GM23338 (cell line): ENCODE measurements around the gene B4GALNT2.

Experiments used
- CREB1 ChIP-seq: fragments of 250-450 bp; sonication (Bioruptor Pico); IDR thresholded peaks from 2 replicates; pipeline ENCODE4 v1.5.0; 2020; ENCODE audit warnings: low read depth, mild to moderate bottlenecking, moderate library complexity
- EZH2 ChIP-seq: fragments of 200-600 bp; sonication (generic); IDR thresholded peaks from one replicate; pipeline ENCODE4 v1.8.0; 2017; ENCODE audit warnings: antibody characterized with exemption, mild to moderate bottlenecking, low read depth; ENCODE audit not compliant: unreplicated experiment
- EZH2phosphoT487 ChIP-seq: fragments of 200-600 bp; sonication (generic); IDR thresholded peaks from one replicate; pipeline ENCODE4 v1.8.1; 2018; ENCODE audit warnings: antibody characterized with exemption; ENCODE audit not compliant: unreplicated experiment
- POLR2AphosphoS5 ChIP-seq: IDR thresholded peaks from 2 replicates; pipeline ENCODE4 v1.6.1; 2016; ENCODE audit warnings: antibody characterized with exemption, low read depth
- TF ChIP-seq, protein P1 (sequence below), 2 experiments: fragments of 200-600 bp in 1 of 2; sonication (generic) in 1 of 2; conservative IDR thresholded peaks; 2 replicates each; pipeline versions ENCODE4 v1.5.1 to v1.6.1; 2016 to 2017; ENCODE audit warnings: antibody characterized with exemption in 2 of 2, low read depth in 2 of 2, mild to moderate bottlenecking in 2 of 2, moderate library complexity in 1 of 2
- TF ChIP-seq, protein P2 (sequence below): IDR thresholded peaks from one replicate; pipeline ENCODE4 v1.6.1; 2018; ENCODE audit warnings: antibody characterized with exemption; ENCODE audit not compliant: unreplicated experiment

DNA sequence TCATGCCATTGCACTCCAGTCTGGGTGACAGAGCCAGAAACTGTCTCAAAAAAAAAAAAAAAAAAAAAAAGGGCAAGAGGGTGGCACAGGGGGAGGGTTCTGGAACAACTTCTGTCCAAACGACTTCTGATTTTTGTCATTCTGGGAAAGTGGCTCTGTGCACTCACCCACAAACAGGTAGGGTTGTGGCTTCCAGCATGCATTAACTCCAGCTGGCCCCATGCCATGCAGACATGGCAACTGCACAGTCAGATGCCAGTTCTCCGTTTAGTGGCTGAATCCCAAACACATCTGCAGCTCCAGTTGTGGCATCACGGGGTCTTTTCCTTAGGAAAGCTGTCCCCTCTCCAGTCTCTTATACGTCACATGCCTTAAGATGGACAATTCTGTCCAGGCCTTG lies 30.3 kb downstream of the B4GALNT2 start:
- TF ChIP-seq, protein P1, sequence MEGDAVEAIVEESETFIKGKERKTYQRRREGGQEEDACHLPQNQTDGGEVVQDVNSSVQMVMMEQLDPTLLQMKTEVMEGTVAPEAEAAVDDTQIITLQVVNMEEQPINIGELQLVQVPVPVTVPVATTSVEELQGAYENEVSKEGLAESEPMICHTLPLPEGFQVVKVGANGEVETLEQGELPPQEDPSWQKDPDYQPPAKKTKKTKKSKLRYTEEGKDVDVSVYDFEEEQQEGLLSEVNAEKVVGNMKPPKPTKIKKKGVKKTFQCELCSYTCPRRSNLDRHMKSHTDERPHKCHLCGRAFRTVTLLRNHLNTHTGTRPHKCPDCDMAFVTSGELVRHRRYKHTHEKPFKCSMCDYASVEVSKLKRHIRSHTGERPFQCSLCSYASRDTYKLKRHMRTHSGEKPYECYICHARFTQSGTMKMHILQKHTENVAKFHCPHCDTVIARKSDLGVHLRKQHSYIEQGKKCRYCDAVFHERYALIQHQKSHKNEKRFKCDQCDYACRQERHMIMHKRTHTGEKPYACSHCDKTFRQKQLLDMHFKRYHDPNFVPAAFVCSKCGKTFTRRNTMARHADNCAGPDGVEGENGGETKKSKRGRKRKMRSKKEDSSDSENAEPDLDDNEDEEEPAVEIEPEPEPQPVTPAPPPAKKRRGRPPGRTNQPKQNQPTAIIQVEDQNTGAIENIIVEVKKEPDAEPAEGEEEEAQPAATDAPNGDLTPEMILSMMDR (conservative IDR thresholded peaks at IDR 0.05; ENCODE audit: low read depth in 2 of 2), result no peak
- TF ChIP-seq, protein P2, sequence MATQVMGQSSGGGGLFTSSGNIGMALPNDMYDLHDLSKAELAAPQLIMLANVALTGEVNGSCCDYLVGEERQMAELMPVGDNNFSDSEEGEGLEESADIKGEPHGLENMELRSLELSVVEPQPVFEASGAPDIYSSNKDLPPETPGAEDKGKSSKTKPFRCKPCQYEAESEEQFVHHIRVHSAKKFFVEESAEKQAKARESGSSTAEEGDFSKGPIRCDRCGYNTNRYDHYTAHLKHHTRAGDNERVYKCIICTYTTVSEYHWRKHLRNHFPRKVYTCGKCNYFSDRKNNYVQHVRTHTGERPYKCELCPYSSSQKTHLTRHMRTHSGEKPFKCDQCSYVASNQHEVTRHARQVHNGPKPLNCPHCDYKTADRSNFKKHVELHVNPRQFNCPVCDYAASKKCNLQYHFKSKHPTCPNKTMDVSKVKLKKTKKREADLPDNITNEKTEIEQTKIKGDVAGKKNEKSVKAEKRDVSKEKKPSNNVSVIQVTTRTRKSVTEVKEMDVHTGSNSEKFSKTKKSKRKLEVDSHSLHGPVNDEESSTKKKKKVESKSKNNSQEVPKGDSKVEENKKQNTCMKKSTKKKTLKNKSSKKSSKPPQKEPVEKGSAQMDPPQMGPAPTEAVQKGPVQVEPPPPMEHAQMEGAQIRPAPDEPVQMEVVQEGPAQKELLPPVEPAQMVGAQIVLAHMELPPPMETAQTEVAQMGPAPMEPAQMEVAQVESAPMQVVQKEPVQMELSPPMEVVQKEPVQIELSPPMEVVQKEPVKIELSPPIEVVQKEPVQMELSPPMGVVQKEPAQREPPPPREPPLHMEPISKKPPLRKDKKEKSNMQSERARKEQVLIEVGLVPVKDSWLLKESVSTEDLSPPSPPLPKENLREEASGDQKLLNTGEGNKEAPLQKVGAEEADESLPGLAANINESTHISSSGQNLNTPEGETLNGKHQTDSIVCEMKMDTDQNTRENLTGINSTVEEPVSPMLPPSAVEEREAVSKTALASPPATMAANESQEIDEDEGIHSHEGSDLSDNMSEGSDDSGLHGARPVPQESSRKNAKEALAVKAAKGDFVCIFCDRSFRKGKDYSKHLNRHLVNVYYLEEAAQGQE, result no peak
- TF ChIP-seq EZH2, result no peak
- no peak for TF ChIP-seq POLR2AphosphoS5
- TF ChIP-seq CREB1 (CRISPR knock-in tag), result no peak
- TF ChIP-seq EZH2phosphoT487, result no peak
